ENCODE results near the gene TDP2. TPM values are rescaled to one million over a fixed set of nuclear protein-coding genes. Genes with fewer than 3 reads are reported as not detected.

The TDP2 gene
- total RNA-seq, 1 experiment from 2014 or later, result 30.2 TPM

- ChIA-PET CTCF (no interaction called here), POLR2A (no interaction called here), RAD21 (ENCODE audit: low non-redundant PET in 1 of 2, low total read pairs in 2 of 2, uncharacterized antibody in 2 of 2, unreplicated experiment in 2 of 2) (no interaction called here)
- ATAC-seq (no peak), DNase-seq (ENCODE audit: low read depth, low spot score) (no peak)
- Histone ChIP-seq H3K79me2 (ENCODE audit: insufficient read depth, low read length) (no peaks in the 10 kb centered on the region), H4K20me1 (ENCODE audit: insufficient read depth) (no peaks in the 10 kb centered on the region), H3K4me3 (replicated peaks in 1 of 2; ENCODE audit: low read depth in 1 of 2, low read length in 2 of 2) (no peak overlapping the region), H3K4me2 (ENCODE audit: low read length) (no peak overlapping the region), H3K27me3 (ENCODE audit: insufficient read depth, low read length) (no peaks in the 10 kb centered on the region), H3K9me2 (ENCODE audit: insufficient read depth) (no peaks in the 10 kb centered on the region), H3K36me3 (ENCODE audit: control insufficient read depth in 1 of 2, insufficient read depth in 2 of 2, low read length in 2 of 2) (no peaks in the 10 kb centered on the region), H3K9ac (ENCODE audit: low read length) (no peak overlapping the region), H3K27ac (ENCODE audit: low read depth, low read length) (no peak overlapping the region), H3K9me3 (ENCODE audit: control insufficient read depth in 1 of 2, insufficient read depth in 1 of 2, low read depth in 1 of 2, low read length in 2 of 2) (no peaks in the 10 kb centered on the region), H2AFZ (ENCODE audit: low read depth, low read length, poor library complexity, severe bottlenecking) (no peak overlapping the region), H3K4me1 (ENCODE audit: control insufficient read depth in 1 of 2, insufficient read depth in 2 of 2, low read length in 2 of 2) (no peaks in the 10 kb centered on the region)
- intact Hi-C loops (cut with micrococcal nuclease), result no loop called here
- TF ChIP-seq SP1 (IDR thresholded peaks at IDR 0.05; ENCODE audit: low read depth), result no peak
- no peak for TF ChIP-seq JUND (IDR thresholded peaks at IDR 0.05)
- TF ChIP-seq, protein P1, sequence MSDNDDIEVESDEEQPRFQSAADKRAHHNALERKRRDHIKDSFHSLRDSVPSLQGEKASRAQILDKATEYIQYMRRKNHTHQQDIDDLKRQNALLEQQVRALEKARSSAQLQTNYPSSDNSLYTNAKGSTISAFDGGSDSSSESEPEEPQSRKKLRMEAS (IDR thresholded peaks at IDR 0.05), result no peak
- no peak for TF ChIP-seq ZFX (IDR thresholded peaks at IDR 0.05)
- TF ChIP-seq EZH2phosphoT487 (IDR thresholded peaks at IDR 0.05; ENCODE audit: borderline replicate concordance), result no peak
- no peak for TF ChIP-seq ZBTB33 (IDR thresholded peaks at IDR 0.05; ENCODE audit: extremely low read depth, insufficient replicate concordance, low read length)
- TF ChIP-seq FOSL1 (IDR thresholded peaks at IDR 0.05; ENCODE audit: low read depth), result no peak
- no peak for TF ChIP-seq TCF7L2 (IDR thresholded peaks at IDR 0.05; ENCODE audit: borderline replicate concordance, extremely low read depth, insufficient read depth, insufficient read length)
- no peak for TF ChIP-seq REST (IDR thresholded peaks at IDR 0.05; ENCODE audit: low read depth)
- TF ChIP-seq ZNF274 (IDR thresholded peaks at IDR 0.05; ENCODE audit: low read depth, low read length), result no peak
- TF ChIP-seq CBX3 (IDR thresholded peaks at IDR 0.05; ENCODE audit: low read depth), result no peak
- TF ChIP-seq RAD21 (IDR thresholded peaks at IDR 0.05; ENCODE audit: low read depth), result no peak
- no peak for TF ChIP-seq POLR2AphosphoS5 (IDR thresholded peaks at IDR 0.05; ENCODE audit: low read depth, low read length)
- TF ChIP-seq EZH2 (IDR thresholded peaks at IDR 0.05), result no peak
- no peak for TF ChIP-seq SIN3A (IDR thresholded peaks at IDR 0.05; ENCODE audit: low read depth)
- no peak for TF ChIP-seq YY1 (IDR thresholded peaks at IDR 0.05; ENCODE audit: extremely low read depth, insufficient replicate concordance, low read depth, low read length)
- TF ChIP-seq CEBPB (IDR thresholded peaks at IDR 0.05; ENCODE audit: low read depth), result no peak
- no peak for TF ChIP-seq POLR2A (IDR thresholded peaks at IDR 0.05; ENCODE audit: borderline replicate concordance, extremely low read depth, insufficient read depth, insufficient read length)
- no TSS peak for BruUV-seq (replicated peaks)
Observed at GRCh38 chr6:24607310-24608105, 59.2 kb downstream of the TDP2 start.

Data from HCT116 (cell line).